Stimulated activated CD8-positive, alpha-beta memory T cell treated with anti-CD3 and anti-CD28 coated beads, Interleukin-12 subunit alpha, Interleukin-12 subunit beta, amount 100 ng/mL, for 4 hours (primary cell): ENCODE results near the gene VDAC1.
"Not testable (repeated sequence)": the region's sequence is repeated elsewhere in the genome, so short reads cannot be mapped to it uniquely, and the experiment has no call there.

ENCODE experiments used
- DNase-seq: peaks from one replicate; pipeline ENCODE4 v3.0.0-alpha.2; 2020; ENCODE audit warnings: low read depth

Gene VDAC1

DNA sequence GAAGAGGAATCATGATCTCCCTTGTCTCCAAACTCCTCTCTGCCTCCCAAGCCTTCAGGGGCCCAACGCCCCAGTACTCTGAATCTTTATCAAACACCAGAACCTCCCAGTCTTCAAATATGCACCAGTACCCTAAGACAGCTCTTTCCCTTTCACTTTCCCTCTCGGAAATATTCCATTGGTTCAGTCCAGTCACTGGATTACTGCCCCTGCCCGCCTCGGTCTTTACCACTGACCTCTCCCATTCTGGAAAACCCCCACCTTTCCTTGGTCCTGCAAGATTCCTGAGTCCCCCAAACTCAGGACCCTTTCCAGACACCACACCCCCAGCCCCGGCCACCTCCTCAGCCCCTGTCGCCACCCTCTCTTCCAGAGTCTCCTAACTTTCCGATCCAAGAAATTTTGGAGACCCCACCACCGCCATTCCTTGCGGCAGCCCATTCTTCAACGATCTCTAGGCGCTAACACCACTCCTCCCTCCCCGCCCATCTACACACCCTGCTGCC lies 37.0 kb downstream of the VDAC1 start:
- no peak for DNase-seq

DNA sequence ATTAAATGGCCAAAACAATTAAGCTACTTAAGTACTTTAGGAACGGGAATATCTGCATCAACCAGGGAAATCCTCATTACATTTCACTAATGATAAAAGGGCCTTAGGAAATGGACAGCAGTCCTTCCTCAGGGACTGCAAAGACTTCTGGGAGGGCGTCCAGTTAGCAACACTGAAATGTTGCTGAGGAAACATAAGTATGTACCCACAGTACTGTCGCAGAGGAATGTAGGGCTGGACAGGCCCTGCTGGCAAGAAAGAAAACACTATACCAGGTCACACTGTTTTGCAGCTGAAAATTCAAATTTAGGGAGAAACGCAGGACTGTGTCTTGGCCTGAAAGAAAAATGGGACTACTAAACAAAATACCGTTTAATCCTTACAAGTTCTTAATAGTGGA lies 37.7 kb downstream of the VDAC1 start:
- DNase-seq = no peak

DNA sequence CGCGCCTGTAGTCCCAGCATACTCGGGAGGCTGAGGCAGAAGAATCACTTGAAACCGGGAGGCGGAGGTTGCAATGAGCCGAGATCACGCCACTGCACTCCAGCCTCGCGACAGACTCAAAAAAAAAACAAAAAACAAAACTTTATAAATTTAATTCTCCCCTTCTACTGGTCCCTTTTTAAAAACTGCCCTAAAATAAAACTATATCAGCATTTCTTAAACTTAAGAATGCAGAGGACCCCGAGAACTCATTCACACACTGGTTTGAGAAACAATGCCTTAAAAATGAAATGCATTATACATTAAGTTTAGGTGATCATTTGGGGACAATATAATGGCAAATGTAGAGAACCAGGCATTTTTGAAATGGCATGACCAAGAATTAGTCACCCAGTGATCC lies 38.7 kb downstream of the VDAC1 start:
- no peak for DNase-seq

DNA sequence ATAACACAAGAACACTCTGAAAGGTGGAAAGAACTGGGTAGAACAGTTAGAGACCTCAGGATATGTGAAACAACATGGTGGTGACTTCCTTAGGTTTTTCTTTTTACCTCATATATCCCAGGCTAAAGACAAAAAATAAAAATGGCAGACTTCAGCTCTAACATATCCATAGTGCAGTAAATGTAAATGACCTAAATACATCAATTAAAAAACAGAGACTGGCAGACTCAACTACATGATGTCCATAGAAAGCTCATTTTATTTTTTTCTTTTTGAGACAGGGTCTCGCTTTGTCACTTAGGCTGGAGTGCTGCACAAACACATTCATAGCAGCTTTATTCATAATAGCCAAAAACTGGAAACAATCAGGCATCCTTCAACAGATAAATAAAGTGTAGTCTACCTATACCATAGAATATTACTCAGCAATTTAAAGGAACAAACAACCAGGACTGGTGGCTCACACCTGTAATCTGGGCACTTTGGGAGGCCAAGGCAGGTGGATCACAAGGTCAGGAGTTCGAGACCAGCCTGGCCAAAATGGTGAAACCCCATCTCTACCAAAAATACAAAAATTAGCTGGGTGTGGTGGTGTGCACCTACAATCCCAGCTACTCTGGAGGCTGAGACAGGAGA lies 41.2 kb downstream of the VDAC1 start:
- DNase-seq = no peak

DNA sequence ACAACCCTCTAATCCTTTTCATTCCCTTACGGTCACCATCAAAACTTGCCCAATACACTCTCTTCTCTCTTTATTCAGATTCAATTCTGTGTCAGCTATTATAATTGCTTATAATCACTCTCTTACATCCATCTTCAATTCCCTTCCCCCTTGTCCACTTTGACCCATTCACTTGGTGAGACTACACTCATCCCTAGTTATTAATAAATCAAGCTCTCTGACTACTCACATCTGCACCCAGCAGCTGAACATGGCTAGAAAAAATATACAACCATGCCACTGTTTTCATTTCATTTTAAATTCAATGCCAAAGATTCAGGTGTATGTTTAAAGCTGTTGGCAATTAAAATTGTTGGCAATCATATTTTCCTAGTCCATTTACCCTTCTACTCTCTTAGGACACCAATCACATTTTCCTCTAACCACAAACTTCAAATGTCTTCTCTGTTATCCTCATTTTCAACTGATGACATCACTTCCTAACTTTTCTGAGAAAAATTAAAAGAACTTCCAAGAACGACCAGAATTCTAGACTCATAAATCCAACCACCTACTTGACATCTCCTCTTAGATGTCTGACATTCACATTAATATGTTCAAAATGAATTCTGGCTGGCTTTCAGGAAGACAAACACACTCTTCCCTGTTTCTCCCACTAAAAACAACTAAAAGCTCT lies 41.8 kb downstream of the VDAC1 start:
- DNase-seq = no peak

DNA sequence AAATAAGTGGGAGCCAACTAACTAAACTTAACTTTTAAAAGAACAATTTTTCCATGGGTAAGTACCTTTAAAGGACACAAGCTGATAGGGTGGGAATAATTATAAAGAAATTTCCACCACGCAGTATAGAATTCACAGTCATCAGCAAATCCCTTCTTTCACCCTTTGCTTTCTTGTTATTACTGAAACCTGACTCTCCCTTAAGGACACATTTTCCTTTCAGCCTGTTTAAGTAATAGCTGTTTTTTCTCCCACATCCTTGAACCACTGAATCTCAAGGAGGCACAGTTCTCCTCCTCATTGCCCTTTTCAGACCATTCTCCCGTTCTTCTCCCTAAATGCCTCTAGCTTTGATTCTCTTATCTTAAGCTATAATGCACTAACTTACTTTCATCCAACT lies 42.6 kb downstream of the VDAC1 start:
- no peak for DNase-seq

DNA sequence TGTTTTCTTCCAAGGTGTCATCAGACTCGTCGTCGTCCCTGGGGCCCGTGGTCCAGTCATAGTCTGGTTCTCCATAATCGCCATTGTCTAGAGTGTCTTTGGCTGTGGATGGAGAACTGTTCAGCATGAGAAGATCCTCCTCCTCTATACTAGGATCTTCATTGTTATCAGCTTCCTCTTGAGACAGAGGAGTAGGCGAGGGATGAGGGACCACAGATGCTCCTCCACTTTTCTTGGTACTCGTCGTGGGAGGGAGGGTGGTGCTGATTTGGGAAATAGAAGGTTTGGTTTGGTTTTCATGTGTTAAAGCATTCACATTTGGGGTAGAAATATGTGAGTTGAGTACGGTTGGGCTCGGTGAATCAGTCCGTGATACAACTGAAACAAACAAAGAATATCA lies 45.1 kb downstream of the VDAC1 start:
- DNase-seq = no peak

DNA sequence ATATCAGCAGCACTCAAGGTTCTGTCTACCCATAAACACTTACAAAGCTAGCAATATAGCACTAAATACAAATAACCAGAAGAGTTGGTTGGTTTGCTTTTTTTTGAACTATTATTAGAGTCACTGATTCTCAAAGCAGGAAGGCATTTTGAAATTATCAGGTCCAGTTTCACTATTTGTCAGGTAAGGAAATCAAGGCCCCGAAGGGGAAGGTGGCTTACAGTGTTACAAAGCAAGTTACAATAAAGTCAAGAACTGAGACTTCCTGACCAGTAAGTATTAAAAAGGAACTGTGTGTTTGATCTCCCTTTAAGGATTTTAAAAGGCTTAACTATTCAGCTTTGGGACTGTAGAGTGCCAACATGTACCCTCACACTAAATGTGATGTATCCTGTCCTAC lies 47.2 kb downstream of the VDAC1 start:
- no peak for DNase-seq

DNA sequence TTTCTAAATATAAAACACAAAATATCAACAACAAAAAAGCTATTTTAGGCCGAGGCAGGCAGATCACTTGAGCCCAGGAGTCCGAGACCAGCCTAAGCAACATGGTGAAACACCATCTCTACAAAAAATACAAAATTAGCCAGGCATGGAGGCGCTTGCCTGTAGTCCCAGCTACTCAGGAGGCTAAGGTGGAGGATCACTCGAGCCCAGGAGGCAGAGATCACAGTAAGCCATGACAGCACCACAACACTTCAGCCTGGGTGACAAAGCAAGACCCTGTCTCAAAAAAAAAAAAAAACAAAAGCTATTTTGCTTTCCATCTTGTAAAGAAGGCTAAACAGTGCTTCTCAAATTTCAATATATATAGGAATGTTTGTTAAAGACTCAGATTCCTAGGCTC lies 47.7 kb downstream of the VDAC1 start:
- no peak for DNase-seq

DNA sequence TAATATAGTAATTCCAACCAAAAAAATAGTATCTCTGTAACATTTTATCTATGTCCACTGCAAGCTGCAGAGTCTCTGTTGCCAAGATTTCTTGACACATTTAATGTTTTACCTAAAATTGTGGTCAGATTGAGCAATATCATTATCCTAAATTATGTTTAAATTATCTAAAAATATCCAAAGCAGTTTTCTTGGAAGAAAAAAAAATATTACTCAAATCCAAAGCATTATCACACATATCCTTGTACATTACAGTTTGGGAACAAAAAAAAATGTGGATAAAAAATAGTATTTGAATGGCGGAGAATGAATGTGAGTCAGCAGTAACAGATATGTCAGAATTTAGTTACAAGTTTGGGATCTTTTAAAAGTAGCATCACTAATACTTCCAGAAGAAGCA lies 48.6 kb downstream of the VDAC1 start:
- DNase-seq = not testable (repeated sequence)

DNA sequence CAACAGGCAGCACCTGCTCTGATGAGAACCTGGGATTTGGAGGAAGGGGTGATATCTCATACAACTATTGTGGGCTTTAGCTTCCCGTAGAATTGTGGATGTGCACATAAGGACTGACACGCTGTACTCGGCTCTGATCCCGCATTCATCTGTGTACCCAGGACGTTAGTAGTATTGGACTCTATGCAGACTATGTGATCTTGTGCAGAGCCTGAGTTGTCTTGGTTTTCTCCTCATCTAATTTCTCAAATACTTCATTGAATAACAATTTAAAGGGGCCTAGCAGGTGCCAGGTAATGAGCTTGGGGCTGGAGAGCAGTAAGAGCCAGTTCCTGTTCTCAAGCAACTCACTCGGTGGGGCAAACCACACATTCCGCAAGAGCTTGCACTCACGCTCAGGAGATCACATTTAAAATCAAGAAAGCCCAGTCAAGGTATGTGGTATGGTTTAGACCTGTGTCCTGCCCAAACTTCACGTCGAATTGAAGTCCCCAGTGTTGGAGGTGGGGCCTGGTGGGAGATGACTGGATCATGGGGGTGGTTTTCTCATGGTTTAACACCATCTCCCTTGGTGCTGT lies 51.1 kb downstream of the VDAC1 start:
- no peak for DNase-seq

DNA sequence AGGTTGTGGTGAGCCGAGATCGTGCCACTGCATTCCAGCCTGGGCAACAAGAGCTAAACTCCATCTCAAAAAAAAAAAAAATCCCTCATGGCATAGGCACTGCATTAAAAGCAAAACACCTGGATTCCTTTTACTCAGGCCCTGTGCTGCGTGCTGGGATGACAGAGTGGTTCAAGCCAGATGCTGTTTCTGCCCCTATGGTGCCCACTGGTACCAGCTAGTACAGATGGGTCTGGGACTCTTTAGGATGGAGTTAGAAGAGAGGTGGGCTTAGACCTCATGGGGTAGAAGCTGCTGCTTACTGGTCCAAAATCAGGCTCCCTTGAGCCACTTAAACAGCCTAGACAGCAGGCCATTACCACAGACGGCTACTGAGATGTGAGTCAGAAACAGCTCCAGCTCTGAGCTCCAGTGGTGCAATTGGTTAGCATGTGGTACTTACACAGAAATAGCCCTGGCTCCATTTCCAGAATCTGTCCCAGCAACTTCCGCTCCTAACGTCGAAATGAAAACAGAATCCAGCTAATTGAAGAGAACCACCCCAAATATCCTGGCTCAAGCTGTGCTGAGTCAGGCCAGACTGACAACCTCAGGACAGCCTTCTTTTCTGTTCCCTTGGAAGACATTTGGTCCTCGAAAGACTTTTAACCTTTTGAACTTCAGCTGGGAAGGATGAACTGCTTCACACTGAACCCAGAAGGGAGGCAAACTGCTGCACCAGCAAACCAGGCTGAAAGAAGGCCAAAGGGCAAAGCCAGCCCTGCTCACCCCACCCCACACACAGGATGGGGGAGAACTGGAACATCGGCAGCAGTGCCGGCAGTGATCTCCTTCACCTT lies 51.8 kb downstream of the VDAC1 start:
- no peak for DNase-seq

DNA sequence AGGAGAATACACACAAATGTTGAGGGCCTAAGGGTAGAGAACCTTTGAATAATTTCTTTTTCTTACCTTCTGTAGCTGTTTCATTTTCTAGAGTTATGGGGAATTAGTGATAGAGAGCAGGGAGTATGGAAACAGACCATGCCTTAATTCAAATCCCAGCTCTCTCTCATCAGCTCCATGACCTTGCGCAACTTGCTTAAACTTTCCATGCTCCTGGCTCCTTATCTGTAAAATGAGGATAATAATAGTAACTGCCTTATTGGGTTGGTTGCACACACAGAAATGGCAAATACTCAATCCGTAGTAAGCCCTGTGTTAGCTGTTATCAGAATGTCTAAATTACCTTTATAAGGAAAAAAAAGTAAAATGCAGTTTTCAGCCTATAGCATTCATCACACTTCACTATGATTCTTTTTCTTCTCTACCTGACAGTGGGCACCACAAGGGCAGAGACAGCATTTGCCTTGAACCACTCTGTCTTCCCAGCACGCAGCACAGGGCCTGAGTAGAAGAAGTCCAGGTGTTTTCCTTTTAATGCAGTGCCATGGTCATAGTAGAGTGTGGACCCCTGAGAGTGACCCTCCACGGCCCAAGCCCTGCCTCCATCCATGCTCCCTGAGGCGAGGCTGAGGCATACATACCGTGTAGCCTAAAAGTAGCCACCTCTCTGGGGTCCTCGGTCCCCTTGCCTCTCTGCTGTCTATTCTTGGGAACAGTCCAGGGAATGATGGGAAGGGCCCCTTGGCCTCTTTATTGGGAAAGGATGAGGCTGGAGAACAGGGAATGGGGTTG lies 53.8 kb downstream of the VDAC1 start:
- DNase-seq = no peak

DNA sequence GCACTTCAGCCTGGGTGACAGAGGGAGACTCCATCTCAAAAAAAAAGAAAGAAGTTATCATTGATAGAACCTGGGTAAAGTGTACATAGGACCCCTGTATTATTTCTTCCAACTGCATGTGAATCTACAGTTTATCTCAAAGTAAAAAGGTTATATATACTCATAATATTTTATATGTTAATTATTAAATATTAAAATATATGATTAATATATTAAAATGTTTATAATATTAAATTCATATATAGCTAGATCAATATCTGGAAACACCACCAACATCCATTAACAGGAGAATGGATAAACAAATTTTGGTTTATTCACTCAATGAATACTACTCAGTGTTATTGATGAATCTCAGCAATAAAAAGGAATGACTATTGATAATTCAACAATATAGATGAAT lies 56.1 kb downstream of the VDAC1 start:
- DNase-seq = no peak

DNA sequence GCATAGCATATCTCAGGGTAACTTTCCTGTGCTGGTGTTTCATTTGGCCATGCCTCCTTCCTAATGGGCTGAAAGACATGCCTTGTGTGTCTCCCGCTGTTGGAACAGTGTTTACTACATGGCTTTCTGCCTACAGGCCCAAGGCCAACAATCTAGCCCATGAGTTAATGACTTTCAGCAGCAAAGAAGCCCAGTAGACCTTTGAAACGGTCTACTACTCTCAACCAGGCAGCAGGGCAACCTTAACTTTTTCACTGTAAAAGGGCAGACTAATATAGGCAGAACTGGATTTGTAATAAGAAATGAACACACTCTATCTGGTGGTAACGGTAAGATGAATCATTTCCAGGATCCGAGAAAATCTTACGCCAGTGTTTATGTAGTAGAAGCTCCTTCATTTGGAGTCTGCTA lies 57.3 kb downstream of the VDAC1 start:
- DNase-seq = no peak

DNA sequence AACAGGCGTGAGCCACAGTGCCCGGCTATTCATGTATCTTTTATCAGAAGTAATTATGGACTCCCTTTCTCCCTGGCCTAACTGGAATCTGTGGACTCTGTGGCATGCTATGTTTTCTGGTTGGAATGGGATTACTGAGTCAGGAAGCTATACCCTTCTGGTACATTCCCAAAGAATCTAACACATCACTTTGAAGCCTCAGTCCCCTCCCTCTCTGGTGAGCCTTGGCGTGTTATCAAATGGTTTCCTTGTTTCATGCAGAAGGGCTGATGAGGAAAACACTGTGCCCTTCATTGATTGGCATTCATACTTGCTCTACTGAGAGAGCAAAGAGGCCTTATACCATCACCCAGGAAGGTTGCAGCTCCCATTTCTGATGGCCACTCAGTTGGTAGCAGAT lies 59.2 kb downstream of the VDAC1 start:
- no peak for DNase-seq

DNA sequence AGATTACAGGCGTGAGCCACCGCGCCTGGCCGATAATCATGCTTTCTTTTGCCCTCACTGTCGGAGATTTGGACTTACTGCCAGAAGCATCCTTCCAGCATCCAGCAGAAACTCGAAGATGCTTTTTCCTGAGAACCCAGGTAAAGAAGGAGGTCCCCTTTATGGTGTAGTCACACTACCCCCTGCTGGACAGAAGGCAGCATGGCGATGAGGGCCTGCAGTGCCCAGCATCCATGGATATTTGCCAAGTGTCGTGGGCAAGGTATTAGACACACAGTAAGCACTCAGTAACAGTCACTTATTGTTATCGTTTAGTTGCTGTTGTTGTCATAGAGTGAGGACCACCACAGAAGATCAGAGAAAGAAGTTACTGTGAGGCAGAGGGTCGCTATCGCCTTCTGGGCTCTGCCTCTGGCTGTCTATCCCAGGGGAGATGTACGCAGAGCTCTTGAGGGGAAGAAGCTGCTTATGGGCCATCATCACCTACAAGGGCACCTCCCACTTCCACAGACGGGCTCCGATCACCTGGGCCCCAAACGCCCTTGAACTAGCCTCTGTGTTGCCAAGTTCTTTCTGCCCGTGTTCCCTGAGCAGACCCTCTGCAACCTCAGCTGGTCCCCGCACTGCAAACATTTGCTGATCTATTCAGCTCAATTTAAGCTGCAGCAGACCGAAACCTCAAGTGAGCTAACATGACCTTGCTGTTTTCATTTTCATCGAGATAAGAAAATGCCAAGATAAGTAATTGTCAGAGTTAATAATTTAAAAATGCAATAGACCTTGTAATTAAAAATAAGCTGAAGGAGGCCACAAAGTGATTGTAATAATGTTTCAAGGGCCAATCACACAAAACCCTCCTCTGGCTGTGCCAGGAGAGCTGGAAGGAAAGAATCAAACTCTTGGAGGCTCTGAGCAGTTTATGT lies 60.3 kb downstream of the VDAC1 start:
- no peak for DNase-seq

DNA sequence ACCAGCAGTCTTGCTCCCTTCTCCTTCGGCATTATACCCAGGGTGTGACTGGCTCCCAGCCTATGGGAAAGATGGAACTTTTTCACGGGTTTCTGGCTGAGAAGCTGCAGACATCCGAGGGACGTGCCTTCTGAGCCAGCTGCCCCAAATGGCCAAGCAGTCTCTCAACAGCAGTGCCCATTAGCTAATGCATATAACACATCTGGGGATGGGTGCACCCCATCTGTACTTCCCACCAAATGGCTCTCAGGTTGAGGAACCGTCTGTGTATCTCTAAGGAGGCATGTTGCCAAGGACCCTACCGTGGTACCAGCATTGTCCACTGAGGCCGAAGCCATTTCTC lies 61.3 kb downstream of the VDAC1 start:
- no peak for DNase-seq

DNA sequence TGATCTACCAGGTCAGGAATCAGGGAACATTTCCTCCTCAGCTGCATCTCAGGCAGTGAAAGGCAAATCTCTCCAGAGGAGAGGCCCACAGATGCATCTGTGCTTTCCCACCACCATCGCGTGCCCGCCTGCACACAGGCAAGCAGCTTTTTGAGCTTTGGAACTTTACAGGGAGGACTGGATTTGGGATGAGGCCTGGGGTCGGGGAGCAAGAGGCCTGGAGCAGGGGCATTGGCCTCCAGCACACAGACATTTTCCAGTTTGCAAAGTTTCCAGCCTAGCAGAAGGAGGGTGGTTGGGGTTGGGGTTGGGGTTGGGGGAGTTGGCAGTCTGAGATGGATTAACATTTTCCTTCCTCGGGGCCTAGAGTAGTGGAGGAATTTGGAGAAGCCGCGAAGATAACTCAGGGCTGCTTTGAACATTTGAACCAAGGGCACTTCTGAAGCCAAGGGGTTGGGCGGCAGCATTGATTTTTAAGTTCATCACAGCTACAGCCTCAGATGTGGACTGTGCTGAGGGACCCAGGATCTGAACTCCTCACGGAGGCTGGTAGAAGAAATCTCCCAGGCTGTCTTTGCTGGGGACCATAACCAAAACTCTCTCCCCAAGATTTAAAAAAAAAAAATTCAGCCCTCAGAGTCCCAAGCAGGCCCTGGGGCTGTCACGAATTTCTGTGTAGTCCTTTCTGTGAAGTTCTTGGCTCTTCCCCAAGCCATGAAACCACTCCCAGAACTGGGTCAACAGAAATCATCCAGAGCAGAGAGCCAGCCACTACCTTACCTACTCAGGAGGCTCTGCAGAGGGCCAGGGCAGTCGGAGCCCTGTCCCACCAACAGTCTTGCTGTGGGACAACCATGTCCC lies 61.9 kb downstream of the VDAC1 start:
- no peak for DNase-seq
